ENCODE data around the gene RIC3.

Gene RIC3

DNA sequence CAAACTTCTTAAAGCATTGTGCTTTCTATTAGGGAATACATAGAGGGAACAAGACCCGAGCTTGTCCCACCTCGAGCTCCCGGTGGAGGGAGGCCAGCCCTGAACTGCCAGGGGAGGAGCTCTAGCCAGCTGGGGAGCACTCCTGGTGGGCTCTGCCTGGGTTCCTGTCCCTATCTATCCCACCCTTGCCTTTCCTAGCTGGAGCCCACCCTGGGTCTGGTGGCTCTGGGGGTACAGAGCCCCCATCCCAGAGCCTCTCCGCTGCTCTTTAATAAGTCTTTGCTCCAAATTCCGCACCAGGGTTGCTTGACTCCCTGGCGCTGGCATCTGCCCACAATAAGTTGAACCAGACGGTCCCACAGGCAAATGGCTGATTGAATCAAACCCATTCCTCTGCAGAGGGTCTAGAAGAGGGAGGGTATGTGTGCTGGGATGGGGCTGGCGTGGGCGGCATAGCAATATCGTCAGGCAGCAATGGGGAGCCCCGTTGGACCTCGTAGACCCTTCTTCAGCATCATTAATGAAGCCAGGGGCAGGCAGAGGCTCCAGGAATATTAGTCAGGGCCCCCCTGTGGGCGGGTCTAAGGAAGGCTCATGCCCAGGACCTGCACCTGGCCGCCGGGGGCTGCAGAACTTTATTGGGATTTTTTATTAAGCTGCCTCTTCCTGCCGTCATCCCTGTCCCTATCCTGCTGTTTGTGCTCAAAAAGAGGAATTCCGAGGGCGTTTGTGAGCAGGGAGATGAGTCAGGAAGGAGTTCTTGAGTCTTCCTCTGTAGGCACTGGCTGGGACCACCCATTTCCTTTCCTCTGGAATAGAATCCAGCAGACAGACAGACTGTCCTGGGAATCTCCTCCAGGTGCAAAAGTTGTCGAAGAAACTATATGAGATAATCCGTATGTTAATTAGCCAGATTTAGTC lies 38.5 kb upstream of the RIC3 start:
- no peak overlapping the region for H3K4me3 ChIP-seq (replicated peaks; ENCODE audit: low read depth, low read length)
- TF ChIP-seq, protein P1, sequence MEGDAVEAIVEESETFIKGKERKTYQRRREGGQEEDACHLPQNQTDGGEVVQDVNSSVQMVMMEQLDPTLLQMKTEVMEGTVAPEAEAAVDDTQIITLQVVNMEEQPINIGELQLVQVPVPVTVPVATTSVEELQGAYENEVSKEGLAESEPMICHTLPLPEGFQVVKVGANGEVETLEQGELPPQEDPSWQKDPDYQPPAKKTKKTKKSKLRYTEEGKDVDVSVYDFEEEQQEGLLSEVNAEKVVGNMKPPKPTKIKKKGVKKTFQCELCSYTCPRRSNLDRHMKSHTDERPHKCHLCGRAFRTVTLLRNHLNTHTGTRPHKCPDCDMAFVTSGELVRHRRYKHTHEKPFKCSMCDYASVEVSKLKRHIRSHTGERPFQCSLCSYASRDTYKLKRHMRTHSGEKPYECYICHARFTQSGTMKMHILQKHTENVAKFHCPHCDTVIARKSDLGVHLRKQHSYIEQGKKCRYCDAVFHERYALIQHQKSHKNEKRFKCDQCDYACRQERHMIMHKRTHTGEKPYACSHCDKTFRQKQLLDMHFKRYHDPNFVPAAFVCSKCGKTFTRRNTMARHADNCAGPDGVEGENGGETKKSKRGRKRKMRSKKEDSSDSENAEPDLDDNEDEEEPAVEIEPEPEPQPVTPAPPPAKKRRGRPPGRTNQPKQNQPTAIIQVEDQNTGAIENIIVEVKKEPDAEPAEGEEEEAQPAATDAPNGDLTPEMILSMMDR (IDR thresholded peaks at IDR 0.05; ENCODE audit: low read length, missing control alignments): no peak
- peak; percentile 16 for DNase-seq (ENCODE audit: low read depth)

DNA sequence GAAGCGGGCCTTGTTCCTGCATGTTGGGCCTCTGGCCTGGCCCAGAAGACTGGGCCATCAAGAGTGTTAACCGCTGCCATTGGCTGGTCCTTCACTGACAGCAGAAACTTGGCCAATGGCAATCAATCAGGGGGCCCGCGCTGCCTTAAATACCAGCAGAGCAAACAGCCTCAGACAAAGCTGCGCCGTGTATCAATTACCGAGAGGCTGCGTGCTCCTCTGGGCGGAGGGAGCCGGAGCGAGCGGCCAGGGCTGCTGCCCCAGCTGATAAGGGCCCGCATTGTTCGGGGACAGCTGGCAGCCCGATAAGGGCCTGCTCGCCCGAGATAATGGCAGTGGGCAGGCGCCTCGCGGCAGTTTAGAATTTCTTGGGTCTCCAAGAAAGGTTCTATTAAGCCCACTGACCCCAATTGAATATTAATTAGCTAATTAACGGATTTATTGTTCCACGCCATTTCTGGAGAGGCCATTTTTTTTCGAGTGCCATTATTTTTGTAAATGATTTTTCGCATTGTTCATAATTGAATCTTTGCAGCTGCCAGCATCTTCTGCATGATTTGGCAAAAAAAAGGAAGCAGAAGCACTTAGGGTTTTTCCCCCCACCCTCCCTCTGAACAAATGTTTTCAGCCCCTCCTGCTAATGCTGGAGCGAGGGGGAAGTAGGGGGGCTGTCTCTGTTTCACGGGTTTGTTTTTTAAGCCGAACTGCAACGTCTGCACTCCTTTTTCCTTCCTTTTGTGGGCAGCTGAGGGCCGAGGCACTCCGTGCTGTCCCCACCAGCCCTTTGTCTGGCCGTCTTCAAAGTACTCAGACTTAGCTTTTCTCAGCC lies 37.6 kb upstream of the RIC3 start:
- peak; percentile 22 for DNase-seq (ENCODE audit: low read depth)
- TF ChIP-seq, protein P1 (IDR thresholded peaks at IDR 0.05; ENCODE audit: low read length, missing control alignments): no peak
- no peak overlapping the region for H3K4me3 ChIP-seq (replicated peaks; ENCODE audit: low read depth, low read length)

DNA sequence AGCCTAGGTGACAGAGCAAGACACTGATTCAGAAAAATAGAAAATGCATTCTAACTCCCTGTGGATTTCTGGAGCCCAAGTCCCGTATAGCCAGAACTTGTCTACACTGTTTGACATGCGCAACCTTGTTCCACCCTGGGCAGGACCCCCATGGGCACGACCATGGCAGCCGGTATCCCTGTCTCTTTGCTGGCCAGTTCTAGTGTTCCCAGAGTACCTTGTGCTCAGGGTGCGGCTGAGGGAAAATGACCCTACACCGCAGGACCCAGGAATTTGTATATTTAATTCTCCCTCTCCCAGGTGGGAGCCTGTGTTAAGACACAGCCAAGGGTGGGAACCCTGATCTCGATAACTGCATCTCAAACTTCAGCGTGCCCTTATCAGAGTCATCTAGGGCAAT lies 36.7 kb upstream of the RIC3 start:
- no peak for DNase-seq (ENCODE audit: low read depth)
- no peak overlapping the region for H3K4me3 ChIP-seq (replicated peaks; ENCODE audit: low read depth, low read length)
- TF ChIP-seq, protein P1 (IDR thresholded peaks at IDR 0.05; ENCODE audit: low read length, missing control alignments): no peak

DNA sequence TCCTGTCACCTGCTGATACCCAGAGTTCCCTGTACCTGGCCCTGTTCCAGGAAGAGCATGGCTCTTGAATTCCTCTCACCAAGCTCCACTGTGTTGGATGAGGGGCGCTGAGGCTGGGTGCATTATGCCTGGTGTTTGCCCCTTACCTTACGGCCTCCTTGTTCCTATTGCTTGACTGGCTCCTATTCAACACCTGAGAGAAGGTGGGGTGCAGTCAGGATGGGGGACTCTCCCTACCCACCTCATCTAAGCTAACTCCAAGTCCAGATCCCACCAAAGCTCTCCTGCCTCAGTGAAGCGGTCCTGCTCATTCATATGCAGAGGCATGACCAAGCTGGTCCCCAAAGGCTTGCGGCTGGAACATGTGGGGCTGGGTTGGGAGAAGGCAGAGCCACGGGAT lies 35.8 kb upstream of the RIC3 start:
- DNase-seq (ENCODE audit: low read depth): no peak

DNA sequence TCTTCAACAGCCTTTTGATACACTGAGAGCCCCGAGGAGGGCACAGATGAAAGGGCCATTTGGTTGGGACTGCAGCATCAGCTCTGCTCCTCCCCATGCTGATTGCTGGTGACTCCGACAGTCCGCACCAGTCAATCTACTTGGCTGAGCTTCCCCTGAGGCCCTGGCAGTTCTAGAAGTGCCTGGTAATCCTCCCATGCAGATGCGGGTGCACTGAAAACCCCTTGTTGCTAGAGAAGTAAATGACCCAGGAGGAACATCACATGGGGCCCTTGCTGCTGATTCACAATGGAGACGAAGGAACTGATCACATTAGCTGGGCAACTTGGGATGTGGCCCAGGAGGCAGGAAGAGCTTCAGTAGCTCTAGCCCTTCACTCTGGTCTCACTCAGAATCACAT lies 35.2 kb upstream of the RIC3 start:
- DNase-seq (ENCODE audit: low read depth): no peak
- TF ChIP-seq, protein P1 (IDR thresholded peaks at IDR 0.05; ENCODE audit: low read length, missing control alignments): no peak

More for the DNA sequence above, 35.8 kb upstream of the RIC3 start:
- H3K4me3 ChIP-seq (replicated peaks; ENCODE audit: low read depth, low read length): no peak overlapping the region
- TF ChIP-seq, protein P1 (IDR thresholded peaks at IDR 0.05; ENCODE audit: low read length, missing control alignments): no peak

DNA sequence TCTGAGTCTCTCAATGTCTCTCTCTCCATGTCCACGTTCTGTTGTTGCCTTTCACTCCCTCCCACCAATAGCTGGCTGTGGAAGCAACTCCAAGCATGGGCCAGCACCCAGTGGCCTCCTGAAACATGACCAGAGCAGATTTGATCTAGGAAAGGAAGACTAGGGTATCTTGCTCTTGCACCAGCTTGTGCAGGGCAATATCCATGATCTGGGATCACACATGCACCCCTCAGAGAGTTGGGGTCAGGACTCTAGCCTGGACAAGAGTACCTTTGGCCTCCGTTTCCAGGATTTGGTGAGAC lies 34.5 kb upstream of the RIC3 start:
- no peak overlapping the region for H3K4me3 ChIP-seq (replicated peaks; ENCODE audit: low read depth, low read length)
- TF ChIP-seq, protein P1 (IDR thresholded peaks at IDR 0.05; ENCODE audit: low read length, missing control alignments): no peak
- DNase-seq (ENCODE audit: low read depth): no peak

More for the DNA sequence above, 35.2 kb upstream of the RIC3 start:
- H3K4me3 ChIP-seq (replicated peaks; ENCODE audit: low read depth, low read length): no peak overlapping the region
